ENCODE results near the gene MBOAT2. TPM values are rescaled to one million over a fixed set of nuclear protein-coding genes. Genes with fewer than 3 reads are reported as not detected.

MBOAT2 gene
- total and polyA plus RNA-seq, 2 of the 13 experiments (the other 11 are each of a cell fraction or from before 2014, with no cell fraction given) = 0.11 to 0.36 TPM

DNA sequence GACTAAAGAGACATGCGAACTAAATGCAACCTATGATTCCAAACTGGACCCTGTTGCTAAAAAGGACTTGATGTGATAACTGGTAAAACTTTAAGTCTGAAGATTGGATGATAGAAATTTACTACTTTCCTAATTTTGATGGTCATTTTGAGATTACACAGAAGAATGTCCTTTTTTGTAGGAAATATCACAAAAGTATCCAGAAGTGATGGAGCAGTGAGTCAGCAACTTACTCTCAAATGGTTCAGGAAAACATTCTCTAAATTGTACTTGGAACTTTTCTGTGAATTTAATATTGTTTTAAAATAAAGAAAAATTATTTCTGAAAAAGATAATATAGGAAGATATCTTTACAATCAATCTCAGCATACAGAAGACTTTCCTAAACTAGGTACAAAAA is 19.9 kb downstream of the MBOAT2 start:
- Histone ChIP-seq H3K9me3 (ENCODE audit: low read length) (no peaks in the 10 kb centered on the region), H4K20me1 (ENCODE audit: insufficient read depth, low read length) (no peaks in the 10 kb centered on the region), H3K4me2 (ENCODE audit: low read depth, low read length) (no peak overlapping the region), H3K4me3 (replicated peaks in 1 of 3; ENCODE audit: insufficient read depth in 1 of 3, low read depth in 2 of 3, low read length in 3 of 3) (no peak overlapping the region), H2AFZ (ENCODE audit: low read length) (no peak overlapping the region), H3K36me3 (replicated peaks in 1 of 2; ENCODE audit: control insufficient read depth in 1 of 2, insufficient read depth in 2 of 2, low read length in 2 of 2) (no peaks in the 10 kb centered on the region), H3K27ac (ENCODE audit: extremely low read length, insufficient read depth, low read length) (no peak overlapping the region), H3K9ac (ENCODE audit: insufficient read depth, low read depth, low read length) (no peak overlapping the region), H3K4me1 (ENCODE audit: insufficient read depth, low read length) (no peaks in the 10 kb centered on the region), H3K79me2 (ENCODE audit: insufficient read depth, low read length) (no peaks in the 10 kb centered on the region), H3K27me3 (ENCODE audit: control insufficient read depth in 1 of 2, insufficient read depth in 2 of 2, low read length in 2 of 2) (no peaks in the 10 kb centered on the region)
- in situ Hi-C loops (cut with HindIII; ENCODE audit: extremely low pct_ligation_motif_present, low pct_unique_long_range_greater_than_20kb) (loop anchor here (10.0 kb wide), 1 partner anchor 109 kb away; no protein-coding TSS in a partner anchor), intact Hi-C loops (cut with micrococcal nuclease; ENCODE audit: unreplicated experiment) (no loop called here)
- DNase-seq (ENCODE audit: low spot score) = no peak
- WGBS (ENCODE audit: low lambda C conversion rate) = 13% methylated on average over 1 of the region's 1 CpG
- ChIA-PET POLR2A (no interaction called here), CTCF (ENCODE audit: low intra/inter-chr PET ratio, low total read pairs) (no interaction called here)
- ATAC-seq = no peak
- TF ChIP-seq RERE (CRISPR knock-in tag; IDR thresholded peaks at IDR 0.05; ENCODE audit: low read depth) (no peak), ZNF282 (IDR thresholded peaks at IDR 0.05; ENCODE audit: partially characterized antibody) (no peak), SMARCE1 (IDR thresholded peaks at IDR 0.05; ENCODE audit: borderline replicate concordance) (no peak), ZNF678 (CRISPR knock-in tag; IDR thresholded peaks at IDR 0.05) (no peak), PPARG (CRISPR knock-in tag; conservative IDR thresholded peaks at IDR 0.05) (no peak), ZNF367 (CRISPR knock-in tag; IDR thresholded peaks at IDR 0.05; ENCODE audit: borderline replicate concordance) (no peak), ZNF556 (CRISPR knock-in tag; IDR thresholded peaks at IDR 0.05; ENCODE audit: borderline replicate concordance) (no peak), ZNF468 (CRISPR knock-in tag; IDR thresholded peaks at IDR 0.05) (no peak), TERF1 (CRISPR knock-in tag; IDR thresholded peaks at IDR 0.05) (no peak), ZNF773 (CRISPR knock-in tag; IDR thresholded peaks at IDR 0.05; ENCODE audit: borderline replicate concordance) (no peak)
- FAIRE-seq = no peak
- BruUV-seq (replicated peaks) = no TSS peak

Data from HepG2 (cell line).